HCT116 (cell line): ENCODE results near the gene TMEM232. TPM values are rescaled to one million over a fixed set of nuclear protein-coding genes. Genes with fewer than 3 reads are reported as not detected.

Source experiments
- ATAC-seq: fragments of 200-7000 bp; cut with Tn5 transposase; 2 replicates; pipeline ENCODE4 v1.9.1; 2020; ENCODE audit warnings: mild to moderate bottlenecking, moderate library complexity
- BruUV-seq: library from RNA; stranded (reverse); fragments of 400-500 nt; replicated peaks from 2 replicates; lab custom pipeline; 2021; lab: Mats Ljungman, UMichigan
- CTCF ChIA-PET: fragments of 300-600 bp; sonication (Branson Sonifier 250); formaldehyde crosslinking; loops from one replicate; lab custom pipeline; 2021; ENCODE audit warnings: antibody characterized with exemption; lab: Charles Lee
- POLR2A ChIA-PET: fragments of 300-600, 350-600 bp; sonication (Branson Sonifier 250); formaldehyde crosslinking; loops from one replicate; lab custom pipeline; 2021; ENCODE audit warnings: antibody characterized with exemption; lab: Charles Lee
- RAD21 ChIA-PET, 2 experiments: fragments of 300-600 bp; sonication (Branson Sonifier 250); formaldehyde crosslinking; loops; one replicate each; lab custom pipeline; 2023; ENCODE audit warnings: low total read pairs in 2 of 2; ENCODE audit not compliant: uncharacterized antibody in 2 of 2, unreplicated experiment in 2 of 2, low non-redundant PET in 1 of 2; lab: Charles Lee
- DNase-seq: peaks from one replicate; pipeline ENCODE4 v3.0.0-alpha.2; 2010; ENCODE audit warnings: low read depth, low spot score
- H2AFZ ChIP-seq: fragments of 200-600 bp; shearing (Covaris generic), sonication (generic); 2 replicates; pipeline ENCODE4 v1.6.1; 2017; ENCODE audit warnings: low read depth, mixed run types, mixed read lengths, antibody characterized with exemption, low read length; ENCODE audit not compliant: poor library complexity, severe bottlenecking
- H3K27ac ChIP-seq: 2 replicates; pipeline ENCODE4 v1.5.1; 2012; ENCODE audit warnings: low read depth, low read length
- H3K27me3 ChIP-seq: fragments of 200-600 bp; sonication (generic); 2 replicates; pipeline ENCODE4 v1.6.1; 2016; ENCODE audit warnings: mixed run types, low read length, mixed read lengths; ENCODE audit not compliant: insufficient read depth
- H3K36me3 ChIP-seq, 2 experiments: fragments of 200-500 bp in 1 of 2; fragments of 200-600 bp in 1 of 2; sonication (Bioruptor generic) in 1 of 2; sonication (generic) in 1 of 2; 2 replicates each; pipeline versions ENCODE4 v1.5.1 to v1.6.1; 2014 to 2016; ENCODE audit warnings: low read length in 2 of 2, inconsistent platforms in 1 of 2, mixed read lengths in 1 of 2, mixed run types in 1 of 2; ENCODE audit not compliant: insufficient read depth in 2 of 2, control insufficient read depth in 1 of 2
- H3K4me1 ChIP-seq, 2 experiments: fragments of 200-600 bp in 1 of 2; sonication (generic) in 1 of 2; 2 replicates each; pipeline versions ENCODE4 v1.5.1 to v1.6.1; 2012 to 2017; ENCODE audit warnings: low read length in 2 of 2, inconsistent platforms in 1 of 2, mild to moderate bottlenecking in 1 of 2, mixed read lengths in 1 of 2, mixed run types in 1 of 2, moderate library complexity in 1 of 2; ENCODE audit not compliant: insufficient read depth in 2 of 2, control insufficient read depth in 1 of 2
- H3K4me2 ChIP-seq: fragments of 200-600 bp; sonication (generic); 2 replicates; pipeline ENCODE4 v1.6.1; 2017; ENCODE audit warnings: mixed run types, low read length, mixed read lengths
- H3K4me3 ChIP-seq, 2 experiments: fragments of 200-600 bp in 1 of 2; sonication (generic) in 1 of 2; replicated peaks in 1 of 2; 2 replicates each; pipeline ENCODE4 v1.5.1; 2011 to 2016; ENCODE audit warnings: low read length in 2 of 2, control low read depth in 1 of 2, low read depth in 1 of 2, mild to moderate bottlenecking in 1 of 2, mixed read lengths in 1 of 2, mixed run types in 1 of 2
- H3K79me2 ChIP-seq: fragments of 200-600 bp; sonication (generic); 2 replicates; pipeline ENCODE4 v1.6.1; 2017; ENCODE audit warnings: mild to moderate bottlenecking, mixed run types, low read length, moderate library complexity, mixed read lengths; ENCODE audit not compliant: insufficient read depth
- H3K9ac ChIP-seq: fragments of 200-600 bp; sonication (generic); 2 replicates; pipeline ENCODE4 v1.6.1; 2016; ENCODE audit warnings: low read length, mixed read lengths
- H3K9me2 ChIP-seq: fragments of 200-600 bp; sonication (generic), shearing (Covaris generic); 2 replicates; pipeline ENCODE4 v1.6.1; 2017; ENCODE audit warnings: mixed run types, mild to moderate bottlenecking, moderate library complexity; ENCODE audit not compliant: insufficient read depth
- H3K9me3 ChIP-seq, 2 experiments: fragments of 200-500 bp in 1 of 2; fragments of 200-600 bp in 1 of 2; sonication (Bioruptor generic) in 1 of 2; sonication (generic) in 1 of 2; 2 replicates each; pipeline ENCODE4 v1.6.1; 2014 to 2017; ENCODE audit warnings: low read length in 2 of 2, mixed read lengths in 2 of 2, inconsistent platforms in 1 of 2, low read depth in 1 of 2, mild to moderate bottlenecking in 1 of 2, mixed run types in 1 of 2, moderate library complexity in 1 of 2; ENCODE audit not compliant: control insufficient read depth in 1 of 2, insufficient read depth in 1 of 2
- H4K20me1 ChIP-seq: fragments of 200-600 bp; sonication (generic), shearing (Covaris generic); 2 replicates; pipeline ENCODE4 v1.6.1; 2017; ENCODE audit warnings: mixed run types, mild to moderate bottlenecking, moderate library complexity; ENCODE audit not compliant: insufficient read depth
- CBX3 ChIP-seq: IDR thresholded peaks from 2 replicates; pipeline ENCODE4 v1.6.1; 2012; ENCODE audit warnings: low read depth
- CEBPB ChIP-seq: IDR thresholded peaks from 2 replicates; pipeline ENCODE4 v1.6.1; 2012; ENCODE audit warnings: low read depth
- FOSL1 ChIP-seq: IDR thresholded peaks from 2 replicates; pipeline ENCODE4 v1.6.1; 2012; ENCODE audit warnings: low read depth
- MAX ChIP-seq: IDR thresholded peaks from 2 replicates; pipeline ENCODE4 v1.6.1; 2012
- POLR2A ChIP-seq: IDR thresholded peaks from 2 replicates; pipeline ENCODE4 v1.7.0; 2011; ENCODE audit warnings: borderline replicate concordance; ENCODE audit not compliant: insufficient read depth, insufficient read length; ENCODE audit errors: extremely low read depth
- RAD21 ChIP-seq: IDR thresholded peaks from 2 replicates; pipeline ENCODE4 v1.6.1; 2012; ENCODE audit warnings: low read depth, mild to moderate bottlenecking
- SIN3A ChIP-seq: IDR thresholded peaks from 2 replicates; pipeline ENCODE4 v1.6.1; 2012; ENCODE audit warnings: low read depth
- ZFX ChIP-seq: fragments of 450-650 bp; IDR thresholded peaks from 2 replicates; pipeline ENCODE4 v1.6.1; 2017
- ZNF274 ChIP-seq: fragments of 200-500 bp; sonication (Bioruptor generic); IDR thresholded peaks from 2 replicates; pipeline ENCODE4 v1.6.1; 2014; ENCODE audit warnings: mild to moderate bottlenecking, low read depth, low read length, inconsistent platforms
- intact Hi-C: fragments of 100-400 bp; cut with micrococcal nuclease; formaldehyde crosslinking; loops from 2 replicates; pipeline ENCODE4 v1.10.0; 2022
- total RNA-seq: library from RNA; stranded (reverse); gene quantifications from one replicate; pipeline ENCODE4 v1.2.1, GENCODE V29; 2021; ENCODE audit not compliant: unreplicated experiment
- TF ChIP-seq, protein P1 (sequence below): IDR thresholded peaks from 2 replicates; pipeline ENCODE4 v1.6.1; 2012

TMEM232 gene
- total RNA-seq, 1 experiment from 2014 or later = 1.2 TPM

DNA sequence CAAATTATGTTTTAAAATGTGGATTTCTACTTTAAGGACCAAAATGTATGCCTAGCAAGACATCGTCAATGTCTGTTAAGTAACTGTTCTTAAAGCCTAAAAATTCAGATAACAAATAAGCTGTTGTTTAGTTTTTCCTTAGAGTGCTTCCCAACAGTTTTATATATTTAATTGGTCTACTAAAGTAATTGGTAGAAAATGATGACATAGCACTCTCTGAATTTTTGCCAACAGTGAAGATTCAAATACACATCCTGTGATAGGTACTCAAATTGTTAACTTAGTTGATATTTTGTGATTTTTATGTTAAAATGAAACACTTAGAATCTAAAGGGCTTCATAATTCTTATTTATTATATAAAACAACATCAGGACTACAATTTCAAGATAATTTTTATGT lies 107.5 kb downstream of the TMEM232 start:
- H3K4me2 ChIP-seq = no peak overlapping the region
- no peak for DNase-seq
- no peak for ATAC-seq
- RAD21 ChIA-PET = no interaction called here
- BruUV-seq = no TSS peak
- TF ChIP-seq CBX3 (no peak), FOSL1 (no peak), POLR2A (no peak), ZNF274 (no peak), MAX (no peak), RAD21 (no peak), CEBPB (no peak)
- TF ChIP-seq, protein P1, sequence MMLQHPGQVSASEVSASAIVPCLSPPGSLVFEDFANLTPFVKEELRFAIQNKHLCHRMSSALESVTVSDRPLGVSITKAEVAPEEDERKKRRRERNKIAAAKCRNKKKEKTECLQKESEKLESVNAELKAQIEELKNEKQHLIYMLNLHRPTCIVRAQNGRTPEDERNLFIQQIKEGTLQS = no peak
- TF ChIP-seq, all 23 proteins: peak for 0
- Histone ChIP-seq H3K27me3 (no peaks in the 10 kb centered on the region), H3K36me3 (no peaks in the 10 kb centered on the region), H3K9me2 (no peaks in the 10 kb centered on the region), H3K27ac (no peak overlapping the region), H3K79me2 (no peaks in the 10 kb centered on the region), H4K20me1 (no peaks in the 10 kb centered on the region), H2AFZ (no peak overlapping the region), H3K4me3 (no peak overlapping the region), H3K9ac (no peak overlapping the region), H3K4me1 (no peaks in the 10 kb centered on the region), H3K9me3 (peaks cover 0 to 5% of the 10 kb centered on the region in 2 experiments; a peak in 1 of 4 replicates)
- CTCF ChIA-PET = no interaction called here
- intact Hi-C loops = no loop called here
- POLR2A ChIA-PET = no interaction called here

DNA sequence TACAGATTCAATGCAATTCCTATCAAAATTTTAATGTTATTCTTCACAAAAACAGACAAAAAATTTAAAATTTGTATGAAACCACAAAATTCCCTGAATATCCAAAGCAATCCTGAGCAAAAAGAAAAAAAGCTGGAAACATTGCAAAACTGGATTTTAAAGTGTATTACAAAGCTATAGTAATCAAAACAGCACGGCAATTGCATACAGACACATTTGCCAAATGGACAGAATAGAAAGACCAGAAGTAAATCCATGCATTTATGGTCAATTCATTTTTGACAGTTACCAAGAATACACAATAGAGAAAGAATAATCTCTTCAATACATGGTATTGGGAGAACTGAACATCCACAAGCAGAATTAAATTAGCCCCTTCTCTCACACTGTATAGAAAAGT lies 110.5 kb downstream of the TMEM232 start:
- no peaks in the 10 kb centered on the region for H3K36me3 ChIP-seq
- no peak overlapping the region for H3K4me3 ChIP-seq
- H3K27ac ChIP-seq = no peak overlapping the region
- ChIA-PET RAD21 (no interaction called here), POLR2A (no interaction called here), CTCF (no interaction called here)
- no TSS peak for BruUV-seq
- TF ChIP-seq ZFX = no peak
- no peak for TF ChIP-seq SIN3A
- peak; percentile 20; the same call in 1 of the 2 replicates for TF ChIP-seq CBX3
- H3K9me3 ChIP-seq = peaks cover 0 to 5% of the 10 kb centered on the region in 2 experiments; a peak in 1 of 4 replicates
- no peaks in the 10 kb centered on the region for H3K4me1 ChIP-seq
- H3K9ac ChIP-seq = no peak overlapping the region
- H2AFZ ChIP-seq = no peak overlapping the region
- H3K79me2 ChIP-seq = no peaks in the 10 kb centered on the region
- no peak for DNase-seq
- intact Hi-C loops = no loop called here
- ATAC-seq = no peak
- no peaks in the 10 kb centered on the region for H3K9me2 ChIP-seq
- H3K27me3 ChIP-seq = no peaks in the 10 kb centered on the region
- H3K4me2 ChIP-seq = no peak overlapping the region
- H4K20me1 ChIP-seq = no peaks in the 10 kb centered on the region
